ENCODE data around the gene SPRED2.

DNA sequence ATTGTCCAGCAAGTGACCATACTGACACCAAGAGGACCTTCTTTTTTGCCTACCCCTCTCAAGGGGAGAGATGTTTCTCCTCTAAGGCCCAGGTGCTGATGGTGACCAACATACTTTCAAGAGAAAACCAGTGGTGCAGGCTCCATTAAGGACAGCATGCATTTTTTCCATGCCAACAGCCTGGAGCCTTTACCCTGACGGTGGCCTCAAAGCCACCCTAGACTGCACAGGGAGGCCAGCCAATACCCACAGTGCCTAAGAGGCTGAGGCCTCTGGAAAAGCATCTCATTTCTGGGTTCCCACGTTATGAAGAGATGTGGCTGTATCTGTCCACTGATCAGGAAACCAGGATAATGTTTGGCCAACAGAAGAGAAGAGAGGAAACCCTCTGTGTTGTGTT lies 19.3 kb downstream of the SPRED2 start:
- TF ChIP-seq, protein P1, sequence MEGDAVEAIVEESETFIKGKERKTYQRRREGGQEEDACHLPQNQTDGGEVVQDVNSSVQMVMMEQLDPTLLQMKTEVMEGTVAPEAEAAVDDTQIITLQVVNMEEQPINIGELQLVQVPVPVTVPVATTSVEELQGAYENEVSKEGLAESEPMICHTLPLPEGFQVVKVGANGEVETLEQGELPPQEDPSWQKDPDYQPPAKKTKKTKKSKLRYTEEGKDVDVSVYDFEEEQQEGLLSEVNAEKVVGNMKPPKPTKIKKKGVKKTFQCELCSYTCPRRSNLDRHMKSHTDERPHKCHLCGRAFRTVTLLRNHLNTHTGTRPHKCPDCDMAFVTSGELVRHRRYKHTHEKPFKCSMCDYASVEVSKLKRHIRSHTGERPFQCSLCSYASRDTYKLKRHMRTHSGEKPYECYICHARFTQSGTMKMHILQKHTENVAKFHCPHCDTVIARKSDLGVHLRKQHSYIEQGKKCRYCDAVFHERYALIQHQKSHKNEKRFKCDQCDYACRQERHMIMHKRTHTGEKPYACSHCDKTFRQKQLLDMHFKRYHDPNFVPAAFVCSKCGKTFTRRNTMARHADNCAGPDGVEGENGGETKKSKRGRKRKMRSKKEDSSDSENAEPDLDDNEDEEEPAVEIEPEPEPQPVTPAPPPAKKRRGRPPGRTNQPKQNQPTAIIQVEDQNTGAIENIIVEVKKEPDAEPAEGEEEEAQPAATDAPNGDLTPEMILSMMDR (IDR thresholded peaks at IDR 0.05; ENCODE audit: low read depth, low read length, missing input control): no peak
- TF ChIP-seq, protein P2, sequence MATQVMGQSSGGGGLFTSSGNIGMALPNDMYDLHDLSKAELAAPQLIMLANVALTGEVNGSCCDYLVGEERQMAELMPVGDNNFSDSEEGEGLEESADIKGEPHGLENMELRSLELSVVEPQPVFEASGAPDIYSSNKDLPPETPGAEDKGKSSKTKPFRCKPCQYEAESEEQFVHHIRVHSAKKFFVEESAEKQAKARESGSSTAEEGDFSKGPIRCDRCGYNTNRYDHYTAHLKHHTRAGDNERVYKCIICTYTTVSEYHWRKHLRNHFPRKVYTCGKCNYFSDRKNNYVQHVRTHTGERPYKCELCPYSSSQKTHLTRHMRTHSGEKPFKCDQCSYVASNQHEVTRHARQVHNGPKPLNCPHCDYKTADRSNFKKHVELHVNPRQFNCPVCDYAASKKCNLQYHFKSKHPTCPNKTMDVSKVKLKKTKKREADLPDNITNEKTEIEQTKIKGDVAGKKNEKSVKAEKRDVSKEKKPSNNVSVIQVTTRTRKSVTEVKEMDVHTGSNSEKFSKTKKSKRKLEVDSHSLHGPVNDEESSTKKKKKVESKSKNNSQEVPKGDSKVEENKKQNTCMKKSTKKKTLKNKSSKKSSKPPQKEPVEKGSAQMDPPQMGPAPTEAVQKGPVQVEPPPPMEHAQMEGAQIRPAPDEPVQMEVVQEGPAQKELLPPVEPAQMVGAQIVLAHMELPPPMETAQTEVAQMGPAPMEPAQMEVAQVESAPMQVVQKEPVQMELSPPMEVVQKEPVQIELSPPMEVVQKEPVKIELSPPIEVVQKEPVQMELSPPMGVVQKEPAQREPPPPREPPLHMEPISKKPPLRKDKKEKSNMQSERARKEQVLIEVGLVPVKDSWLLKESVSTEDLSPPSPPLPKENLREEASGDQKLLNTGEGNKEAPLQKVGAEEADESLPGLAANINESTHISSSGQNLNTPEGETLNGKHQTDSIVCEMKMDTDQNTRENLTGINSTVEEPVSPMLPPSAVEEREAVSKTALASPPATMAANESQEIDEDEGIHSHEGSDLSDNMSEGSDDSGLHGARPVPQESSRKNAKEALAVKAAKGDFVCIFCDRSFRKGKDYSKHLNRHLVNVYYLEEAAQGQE (IDR thresholded peaks at IDR 0.05): no peak
- no peak for TF ChIP-seq MAX (IDR thresholded peaks at IDR 0.05)
- TF ChIP-seq, protein P3, sequence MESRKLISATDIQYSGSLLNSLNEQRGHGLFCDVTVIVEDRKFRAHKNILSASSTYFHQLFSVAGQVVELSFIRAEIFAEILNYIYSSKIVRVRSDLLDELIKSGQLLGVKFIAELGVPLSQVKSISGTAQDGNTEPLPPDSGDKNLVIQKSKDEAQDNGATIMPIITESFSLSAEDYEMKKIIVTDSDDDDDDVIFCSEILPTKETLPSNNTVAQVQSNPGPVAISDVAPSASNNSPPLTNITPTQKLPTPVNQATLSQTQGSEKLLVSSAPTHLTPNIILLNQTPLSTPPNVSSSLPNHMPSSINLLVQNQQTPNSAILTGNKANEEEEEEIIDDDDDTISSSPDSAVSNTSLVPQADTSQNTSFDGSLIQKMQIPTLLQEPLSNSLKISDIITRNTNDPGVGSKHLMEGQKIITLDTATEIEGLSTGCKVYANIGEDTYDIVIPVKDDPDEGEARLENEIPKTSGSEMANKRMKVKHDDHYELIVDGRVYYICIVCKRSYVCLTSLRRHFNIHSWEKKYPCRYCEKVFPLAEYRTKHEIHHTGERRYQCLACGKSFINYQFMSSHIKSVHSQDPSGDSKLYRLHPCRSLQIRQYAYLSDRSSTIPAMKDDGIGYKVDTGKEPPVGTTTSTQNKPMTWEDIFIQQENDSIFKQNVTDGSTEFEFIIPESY (IDR thresholded peaks at IDR 0.05): no peak
- no peak for TF ChIP-seq GABPA (IDR thresholded peaks at IDR 0.05 in 1 of 2, conservative IDR thresholded peaks at IDR 0.05 in 1 of 2)
